ENCODE data around the gene UCK2. TPM values are rescaled to one million over a fixed set of nuclear protein-coding genes. Genes with fewer than 3 reads are reported as not detected.

UCK2 gene
- total RNA-seq, 4 donors from 2014 or later = 40.3 to 47.8 (median 42.2) TPM

GRCh38 chr1:165960881-165961280, 133.5 kb downstream of the UCK2 start:
- 48 to 53% methylated on average over 2 of the region's 2 CpGs for WGBS, 2 donors
- no peak overlapping the region for H3K4me3 ChIP-seq (ENCODE audit: low read depth, poor library complexity, severe bottlenecking)
- DNase-seq (ENCODE audit: low spot score in 2 of 2) = no peak
- TF ChIP-seq CTCF (IDR thresholded peaks at IDR 0.05) (no peak), POLR2A (IDR thresholded peaks at IDR 0.05) (no peak)
- intact Hi-C loops (cut with DNase I; ENCODE audit: low total_unique reads) = no loop called here

Other genes starting within 250 kb of the UCK2 start
- 100 to 1,000 TPM in 2 of 4 donors, 10 to 100 TPM in 2; 65.8 to 154 (median 97.6) TPM for gene MGST3, start 196.4 kb upstream of the UCK2 start, total RNA-seq
- gene ALDH9A1, start 129.1 kb upstream of the UCK2 start, total RNA-seq = 100 to 1,000 TPM in 2 of 4 donors, 10 to 100 TPM in 2; 74.4 to 123 (median 98.4) TPM
- 10 to 100 TPM; 34.4 to 48.6 (median 42.7) TPM for gene TMCO1, start 58.7 kb upstream of the UCK2 start, total RNA-seq